Mesenchymal stem cell (in vitro differentiated cells and primary cell): ENCODE data around the gene DAZ3.
"Not testable (repeated sequence)": the region's sequence is repeated elsewhere in the genome, so short reads cannot be mapped to it uniquely, and the experiment has no call there.

Experiments used
- DNase-seq: peaks from one replicate; pipeline ENCODE4 v3.0.0-alpha.2; 2013
- H2AFZ ChIP-seq: one replicate; pipeline ENCODE4 v1.6.1; 2013; ENCODE audit warnings: low read depth, mild to moderate bottlenecking, control low read depth, inconsistent platforms, low read length, moderate library complexity
- H2AK5ac ChIP-seq: 2 replicates; pipeline ENCODE4 v1.6.1; 2013; ENCODE audit warnings: low read length, moderate library complexity, mild to moderate bottlenecking, inconsistent platforms; ENCODE audit not compliant: severe bottlenecking
- H2BK120ac ChIP-seq: one replicate; pipeline ENCODE4 v1.6.1; 2013; ENCODE audit warnings: low read depth, mild to moderate bottlenecking, inconsistent platforms, low read length, moderate library complexity
- H2BK12ac ChIP-seq, 2 experiments: one replicate each; pipeline ENCODE4 v1.6.1; 2013; ENCODE audit warnings: inconsistent platforms in 2 of 2, low read length in 2 of 2, mild to moderate bottlenecking in 2 of 2, moderate library complexity in 2 of 2, control low read depth in 1 of 2
- H2BK15ac ChIP-seq: one replicate; pipeline ENCODE4 v1.6.1; 2013; ENCODE audit warnings: mild to moderate bottlenecking, low read depth, inconsistent platforms; ENCODE audit not compliant: poor library complexity, severe bottlenecking
- H2BK5ac ChIP-seq: 2 replicates; pipeline ENCODE4 v1.6.1; 2013; ENCODE audit warnings: low read depth, mild to moderate bottlenecking, low read length, control low read depth, inconsistent platforms; ENCODE audit not compliant: poor library complexity, severe bottlenecking
- H3K14ac ChIP-seq, 2 experiments: one replicate each; pipeline ENCODE4 v1.6.1; 2013; ENCODE audit warnings: inconsistent platforms in 2 of 2, low read length in 2 of 2, control low read depth in 1 of 2, mild to moderate bottlenecking in 1 of 2, moderate library complexity in 1 of 2
- H3K18ac ChIP-seq, 2 experiments: one replicate each; pipeline ENCODE4 v1.6.1; 2013; ENCODE audit warnings: inconsistent platforms in 2 of 2, low read length in 2 of 2, control low read depth in 1 of 2, low read depth in 1 of 2, mild to moderate bottlenecking in 1 of 2
- H3K23ac ChIP-seq, 2 experiments: one replicate each; pipeline ENCODE4 v1.6.1; 2013; ENCODE audit warnings: inconsistent platforms in 2 of 2, low read length in 2 of 2, mild to moderate bottlenecking in 2 of 2, moderate library complexity in 2 of 2, control low read depth in 1 of 2
- H3K27ac ChIP-seq: 2 replicates; pipeline ENCODE4 v1.5.1; 2013; ENCODE audit warnings: mild to moderate bottlenecking, moderate library complexity, low read length, control low read depth, inconsistent platforms; ENCODE audit not compliant: poor library complexity, severe bottlenecking
- H3K27me3 ChIP-seq, 2 experiments: 2 replicates each; pipeline versions ENCODE4 v1.6.1 to v1.7.0; 2013; ENCODE audit warnings: low read length in 2 of 2, mild to moderate bottlenecking in 2 of 2, moderate library complexity in 2 of 2, control low read depth in 1 of 2, inconsistent platforms in 1 of 2; ENCODE audit not compliant: control insufficient read depth in 1 of 2, insufficient read depth in 1 of 2
- H3K36me3 ChIP-seq, 2 experiments: 2 replicates each; pipeline versions ENCODE4 v1.6.1 to v1.7.0; 2013; ENCODE audit warnings: low read length in 2 of 2, control low read depth in 1 of 2, inconsistent platforms in 1 of 2, low read depth in 1 of 2, mild to moderate bottlenecking in 1 of 2; ENCODE audit not compliant: insufficient read depth in 2 of 2, control insufficient read depth in 1 of 2
- H3K4ac ChIP-seq, 2 experiments: one replicate each; pipeline ENCODE4 v1.6.1; 2013; ENCODE audit warnings: inconsistent platforms in 2 of 2, low read length in 2 of 2, mild to moderate bottlenecking in 2 of 2, moderate library complexity in 2 of 2, control low read depth in 1 of 2, low read depth in 1 of 2
- H3K4me1 ChIP-seq: 2 replicates; pipeline ENCODE4 v1.6.1; 2013; ENCODE audit warnings: low read depth, low read length, control low read depth; ENCODE audit not compliant: control insufficient read depth, insufficient read depth
- H3K4me2 ChIP-seq: 2 replicates; pipeline ENCODE4 v1.6.1; 2013; ENCODE audit warnings: low read length, mild to moderate bottlenecking, inconsistent platforms; ENCODE audit not compliant: poor library complexity, severe bottlenecking
- H3K4me3 ChIP-seq, 2 experiments: 2 replicates each; pipeline versions ENCODE4 v1.5.1 to v1.7.0; 2013; ENCODE audit warnings: low read length in 2 of 2, mild to moderate bottlenecking in 2 of 2, control low read depth in 1 of 2, low read depth in 1 of 2; ENCODE audit not compliant: insufficient read depth in 1 of 2
- H3K79me1 ChIP-seq: replicated peaks from 2 replicates; pipeline ENCODE4 v1.6.1; 2013; ENCODE audit warnings: mild to moderate bottlenecking, control low read depth, low read length, inconsistent platforms; ENCODE audit not compliant: poor library complexity, severe bottlenecking
- H3K9ac ChIP-seq: 2 replicates; pipeline ENCODE4 v1.7.0; 2013; ENCODE audit warnings: mild to moderate bottlenecking, low read length, moderate library complexity
- H3K9me3 ChIP-seq: 2 replicates; pipeline ENCODE4 v1.7.0; 2013; ENCODE audit warnings: mild to moderate bottlenecking, low read length; ENCODE audit not compliant: control insufficient read depth
- H4K8ac ChIP-seq: one replicate; pipeline ENCODE4 v1.6.1; 2013; ENCODE audit warnings: inconsistent platforms, mild to moderate bottlenecking, low read length, moderate library complexity
- H4K91ac ChIP-seq: one replicate; pipeline ENCODE4 v1.6.1; 2013; ENCODE audit warnings: mild to moderate bottlenecking, low read length, inconsistent platforms
- WGBS: methylation state at CpG from one replicate; pipeline ENCODE4 v1.1.7; 2013; ENCODE audit warnings: mixed read lengths; 5-methylcytosine and 5-hydroxymethylcytosine counted together

The DAZ3 gene

DNA sequence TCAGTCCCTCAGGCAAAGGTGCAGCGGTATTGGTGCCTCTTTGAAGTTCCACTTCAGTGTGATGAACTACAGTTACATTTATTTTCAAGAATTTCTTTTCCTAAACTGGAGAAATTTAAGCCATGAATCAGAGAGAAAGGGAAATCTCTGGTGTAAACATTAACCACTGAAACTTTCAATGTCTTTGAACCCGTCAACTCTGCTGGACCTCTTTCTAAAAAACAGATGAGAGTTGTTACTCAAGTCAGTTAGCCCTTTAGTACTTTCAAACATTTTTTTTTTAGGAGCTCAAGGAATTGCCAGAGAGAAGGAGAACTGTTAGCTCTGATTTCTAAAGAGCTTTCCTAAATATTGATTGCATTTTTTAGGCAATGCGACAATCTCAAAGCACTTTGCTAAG is 8.6 kb upstream of the DAZ3 start:
- not testable (repeated sequence) for H3K9me3 ChIP-seq, H3K36me3 ChIP-seq, H2BK12ac ChIP-seq, H3K4me1 ChIP-seq, H2BK15ac ChIP-seq, H2AFZ ChIP-seq, H3K79me1 ChIP-seq, H2BK120ac ChIP-seq, H4K8ac ChIP-seq, H3K18ac ChIP-seq, H3K27me3 ChIP-seq, H3K14ac ChIP-seq, H3K27ac ChIP-seq, H3K4me2 ChIP-seq, H4K91ac ChIP-seq, H2AK5ac ChIP-seq, H2BK5ac ChIP-seq, H3K9ac ChIP-seq, H3K4ac ChIP-seq, H3K23ac ChIP-seq, DNase-seq, H3K4me3 ChIP-seq
- WGBS, result no CpG with 5 or more reads among the region's 3 CpGs
